Kidney epithelial cell (primary cell): ENCODE results near the gene ANKRD35. TPM values are rescaled to one million over a fixed set of nuclear protein-coding genes. Genes with fewer than 3 reads are reported as not detected.

ENCODE experiments used
- DNase-seq: peaks from one replicate; pipeline ENCODE4 v3.0.0-alpha.2; 2010; ENCODE audit warnings: low read depth
- H3K27me3 ChIP-seq: 2 replicates; pipeline ENCODE4 v1.6.0; 2011; ENCODE audit warnings: low read length; ENCODE audit not compliant: control insufficient read depth, insufficient read depth
- H3K36me3 ChIP-seq: 2 replicates; pipeline ENCODE4 v1.5.1; 2011; ENCODE audit warnings: low read length; ENCODE audit not compliant: control insufficient read depth, insufficient read depth
- H3K4me3 ChIP-seq: 2 replicates; pipeline ENCODE4 v1.5.1; 2011; ENCODE audit warnings: low read depth, mild to moderate bottlenecking, control low read depth, low read length
- CTCF ChIP-seq: IDR thresholded peaks from 2 replicates; pipeline ENCODE4 v1.5.1; 2011; ENCODE audit warnings: mild to moderate bottlenecking, moderate library complexity, low read length, control low read depth, inconsistent platforms; ENCODE audit not compliant: insufficient read depth, poor library complexity, severe bottlenecking
- total RNA-seq: library from RNA; depleted of rRNA; stranded (reverse); fragments of >200 nt; gene quantifications from 2 replicates; pipeline ENCODE4 v1.2.3, GENCODE V29; 2015

The ANKRD35 gene
- total RNA-seq, 1 donor from 2014 or later, result not detected

GRCh38 chr1:145918992-145919939 lies 33.6 kb upstream of the ANKRD35 start:
- Histone ChIP-seq H3K4me3 (peak overlapping the region; percentile 80), H3K36me3 (no peaks in the 10 kb centered on the region), H3K27me3 (no peaks in the 10 kb centered on the region)
- peak; percentile 25 for DNase-seq
- TF ChIP-seq CTCF, result no peak

- H3K4me3 ChIP-seq, result peak within 1 kb of the TSS; percentile 80
- no peaks in the 10 kb centered on the region for H3K36me3 ChIP-seq
- peak; percentile 42 for DNase-seq
- H3K27me3 ChIP-seq, result no peaks in the 10 kb centered on the region
- no peak for TF ChIP-seq CTCF
Observed at GRCh38 chr1:145918144-145918991, 32.7 kb upstream of the ANKRD35 start, which contains the start of gene PEX11B. TSS of gene PEX11B (minus strand) at chr1:145918717. CDS start at chr1:145918688, 29 bp downstream.

- no peak for DNase-seq
- no peaks in the 10 kb centered on the region for H3K36me3 ChIP-seq
Observed at GRCh38 chr1:145917595-145917994, 31.9 kb upstream of the ANKRD35 start.

GRCh38 chr1:145916745-145917144 lies 31.1 kb upstream of the ANKRD35 start:
- Histone ChIP-seq H3K4me3 (no peak overlapping the region), H3K36me3 (no peaks in the 10 kb centered on the region), H3K27me3 (no peaks in the 10 kb centered on the region)
- no peak for TF ChIP-seq CTCF
- DNase-seq, result peak; percentile 10

More at GRCh38 chr1:145917595-145917994, 31.9 kb upstream of the ANKRD35 start:
- Histone ChIP-seq H3K4me3 (peak overlapping the region; percentile 80), H3K27me3 (no peaks in the 10 kb centered on the region)
- no peak for TF ChIP-seq CTCF

- no peak for DNase-seq
- no peaks in the 10 kb centered on the region for H3K27me3 ChIP-seq
- no peaks in the 10 kb centered on the region for H3K36me3 ChIP-seq
- TF ChIP-seq CTCF, result no peak
- H3K4me3 ChIP-seq, result no peak overlapping the region
Observed at GRCh38 chr1:145912128-145912641, 26.5 kb upstream of the ANKRD35 start.
